KMS-11 (cell line): ENCODE measurements around the gene TBC1D9.

Source experiments
- H2AFZ ChIP-seq: fragments of 200-600 bp; sonication (generic); 2 replicates; pipeline ENCODE4 v1.6.1; 2016; ENCODE audit warnings: antibody characterized with exemption, mixed run types, low read depth
- H3K27ac ChIP-seq: fragments of 200-600 bp; sonication (generic); 2 replicates; pipeline ENCODE4 v1.6.1; 2016; ENCODE audit warnings: mild to moderate bottlenecking, mixed run types
- H3K27me3 ChIP-seq: fragments of 200-600 bp; sonication (generic); 2 replicates; pipeline ENCODE4 v1.6.1; 2017; ENCODE audit warnings: mild to moderate bottlenecking, low read depth, mixed run types, moderate library complexity; ENCODE audit not compliant: insufficient read depth
- H3K36me3 ChIP-seq: fragments of 200-600 bp; sonication (generic); 2 replicates; pipeline ENCODE4 v1.6.1; 2017; ENCODE audit warnings: mild to moderate bottlenecking, mixed run types; ENCODE audit not compliant: insufficient read depth
- H3K4me1 ChIP-seq: fragments of 200-600 bp; sonication (generic); 2 replicates; pipeline ENCODE4 v1.6.1; 2016; ENCODE audit warnings: mild to moderate bottlenecking, low read depth, mixed run types; ENCODE audit not compliant: poor library complexity, severe bottlenecking
- H3K4me2 ChIP-seq: fragments of 200-600 bp; sonication (generic); 2 replicates; pipeline ENCODE4 v1.7.0; 2016; ENCODE audit warnings: mild to moderate bottlenecking, mixed run types
- H3K4me3 ChIP-seq: fragments of 200-600 bp; sonication (generic); IDR thresholded peaks from 2 replicates; pipeline ENCODE4 v1.6.1; 2017; ENCODE audit warnings: low read depth, low read length, mixed read lengths; ENCODE audit not compliant: insufficient read depth
- H3K79me2 ChIP-seq: fragments of 200-600 bp; sonication (generic); 2 replicates; pipeline ENCODE4 v1.6.1; 2016; ENCODE audit warnings: low read depth, mixed run types; ENCODE audit not compliant: insufficient read depth
- H3K9ac ChIP-seq: fragments of 200-600 bp; sonication (generic); 2 replicates; pipeline ENCODE4 v1.6.1; 2016; ENCODE audit warnings: mild to moderate bottlenecking, mixed run types
- H4K20me1 ChIP-seq: fragments of 200-600 bp; sonication (generic); 2 replicates; pipeline ENCODE4 v1.6.1; 2016; ENCODE audit warnings: mild to moderate bottlenecking, mixed run types; ENCODE audit not compliant: insufficient read depth
- CTCF ChIP-seq: fragments of 200-600 bp; sonication (generic); conservative IDR thresholded peaks from 2 replicates; pipeline ENCODE4 v1.6.1; 2017; ENCODE audit warnings: low read depth, mild to moderate bottlenecking, antibody characterized with exemption, low read length, moderate library complexity, mixed read lengths

TBC1D9 gene

GRCh38 chr4:140754918-140755773, 1.0 kb downstream of the TBC1D9 start:
- Histone ChIP-seq H2AFZ (peak overlapping the region; percentile 100), H3K36me3 (no peaks in the 10 kb centered on the region), H3K27ac (peak overlapping the region; percentile 75; the same call in 1 of the 2 replicates), H3K4me2 (peak overlapping the region; percentile 98), H3K79me2 (no peaks in the 10 kb centered on the region), H3K4me1 (peaks cover 26% of the 10 kb centered on the region), H3K9ac (peak overlapping the region; percentile 91), H3K27me3 (no peaks in the 10 kb centered on the region), H3K4me3 (no peak overlapping the region), H4K20me1 (no peaks in the 10 kb centered on the region)
- no peak for TF ChIP-seq CTCF

- H3K36me3 ChIP-seq = no peaks in the 10 kb centered on the region
- H3K4me1 ChIP-seq = peaks cover 26% of the 10 kb centered on the region
- no peak overlapping the region for H2AFZ ChIP-seq
- TF ChIP-seq CTCF = no peak
- H3K9ac ChIP-seq = no peak overlapping the region
- no peaks in the 10 kb centered on the region for H3K79me2 ChIP-seq
- no peaks in the 10 kb centered on the region for H3K27me3 ChIP-seq
- no peak overlapping the region for H3K4me3 ChIP-seq
- no peaks in the 10 kb centered on the region for H4K20me1 ChIP-seq
- H3K27ac ChIP-seq = no peak overlapping the region
- no peak overlapping the region for H3K4me2 ChIP-seq
Measured at GRCh38 chr4:140753329-140753728, 2.9 kb downstream of the TBC1D9 start.

GRCh38 chr4:140752291-140753068, 3.7 kb downstream of the TBC1D9 start:
- Histone ChIP-seq H3K27ac (no peak overlapping the region), H3K79me2 (no peaks in the 10 kb centered on the region), H3K36me3 (no peaks in the 10 kb centered on the region), H3K4me2 (no peak overlapping the region), H3K4me3 (no peak overlapping the region), H2AFZ (no peak overlapping the region), H4K20me1 (no peaks in the 10 kb centered on the region), H3K9ac (no peak overlapping the region), H3K4me1 (peaks cover 20% of the 10 kb centered on the region), H3K27me3 (no peaks in the 10 kb centered on the region)
- TF ChIP-seq CTCF = no peak

DNA sequence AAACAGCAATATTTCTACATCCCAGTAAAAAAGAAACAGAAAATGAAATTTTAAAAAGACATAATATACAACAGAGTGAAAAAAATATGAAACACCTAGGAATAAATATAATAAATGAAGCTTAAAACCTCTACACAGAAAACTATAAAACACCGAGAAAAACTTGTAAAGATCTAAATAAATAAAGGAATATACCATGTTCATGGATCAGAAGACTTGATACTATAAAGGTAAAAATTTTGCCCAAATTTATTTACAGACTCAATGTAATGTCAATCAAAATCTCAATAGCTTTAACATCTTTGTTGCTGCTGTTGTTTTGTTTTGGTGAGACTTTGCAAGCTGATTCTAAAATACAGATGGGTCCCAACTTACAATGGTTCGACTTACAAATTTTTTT, 5.7 kb downstream of the TBC1D9 start:
- Histone ChIP-seq H3K79me2 (no peaks in the 10 kb centered on the region), H2AFZ (no peak overlapping the region), H3K36me3 (no peaks in the 10 kb centered on the region)

More for the DNA sequence above, 5.7 kb downstream of the TBC1D9 start:
- no peak for TF ChIP-seq CTCF
- no peak overlapping the region for H3K4me3 ChIP-seq
- H4K20me1 ChIP-seq = no peaks in the 10 kb centered on the region
- no peaks in the 10 kb centered on the region for H3K27me3 ChIP-seq
- H3K4me1 ChIP-seq = peaks cover 14% of the 10 kb centered on the region
- no peak overlapping the region for H3K4me2 ChIP-seq
- no peak overlapping the region for H3K9ac ChIP-seq
- no peak overlapping the region for H3K27ac ChIP-seq
